DND-41 (cell line): ENCODE results near the gene TMPRSS6.

Source experiments
- ATAC-seq: fragments of 200-7000 bp; cut with Tn5 transposase; 3 replicates; pipeline ENCODE4 v1.9.1; 2021; ENCODE audit warnings: low read depth; ENCODE audit not compliant: insufficient read depth
- DNase-seq: peaks from one replicate; pipeline ENCODE4 v3.0.0-alpha.2; 2020
- H2AFZ ChIP-seq: 2 replicates; pipeline ENCODE4 v1.6.0; 2012; ENCODE audit warnings: low read depth, low read length
- H3K27ac ChIP-seq: 2 replicates; pipeline ENCODE4 v1.5.1; 2012; ENCODE audit warnings: low read length, inconsistent platforms
- H3K27me3 ChIP-seq: fragments of 200-600 bp; sonication (generic); 2 replicates; pipeline ENCODE4 v1.6.0; 2012; ENCODE audit warnings: low read length, mild to moderate bottlenecking, inconsistent platforms; ENCODE audit not compliant: insufficient read depth, poor library complexity
- H3K36me3 ChIP-seq: 2 replicates; pipeline ENCODE4 v1.5.1; 2012; ENCODE audit warnings: low read length, inconsistent platforms; ENCODE audit not compliant: insufficient read depth
- H3K4me1 ChIP-seq: 2 replicates; pipeline ENCODE4 v1.5.1; 2012; ENCODE audit warnings: mild to moderate bottlenecking, low read length; ENCODE audit not compliant: insufficient read depth
- H3K4me2 ChIP-seq: 2 replicates; pipeline ENCODE4 v1.6.0; 2012; ENCODE audit warnings: mild to moderate bottlenecking, moderate library complexity, low read length, inconsistent platforms; ENCODE audit not compliant: insufficient read depth
- H3K4me3 ChIP-seq, 2 experiments: fragments of 200-600 bp in 1 of 2; shearing (Covaris generic) in 1 of 2; 2 replicates each; pipeline ENCODE4 v1.5.1; 2012 to 2016; ENCODE audit warnings: inconsistent platforms in 2 of 2, low read length in 2 of 2, mild to moderate bottlenecking in 2 of 2, low read depth in 1 of 2, moderate library complexity in 1 of 2
- H3K79me2 ChIP-seq: 2 replicates; pipeline ENCODE4 v1.6.0; 2012; ENCODE audit warnings: low read length, inconsistent platforms; ENCODE audit not compliant: insufficient read depth
- H3K9ac ChIP-seq: 2 replicates; pipeline ENCODE4 v1.6.0; 2012; ENCODE audit warnings: low read depth, mild to moderate bottlenecking, inconsistent platforms, low read length, moderate library complexity
- H3K9me3 ChIP-seq: 2 replicates; pipeline ENCODE4 v1.5.1; 2012; ENCODE audit warnings: low read length, moderate library complexity, mild to moderate bottlenecking, inconsistent platforms; ENCODE audit not compliant: insufficient read depth, severe bottlenecking
- H4K20me1 ChIP-seq: 2 replicates; pipeline ENCODE4 v1.6.0; 2012; ENCODE audit warnings: low read length; ENCODE audit not compliant: insufficient read depth
- EZH2 ChIP-seq: IDR thresholded peaks from 3 replicates; pipeline ENCODE4 v1.6.1; 2012; ENCODE audit warnings: borderline replicate concordance, low read depth, mild to moderate bottlenecking, moderate library complexity, low read length, inconsistent platforms; ENCODE audit not compliant: severe bottlenecking
- TF ChIP-seq, protein P1 (sequence below): IDR thresholded peaks from 2 replicates; pipeline ENCODE4 v1.5.1; 2012; ENCODE audit warnings: borderline replicate concordance, low read length, moderate library complexity, mild to moderate bottlenecking; ENCODE audit not compliant: poor library complexity, severe bottlenecking; ENCODE audit errors: extremely low read depth

Gene TMPRSS6

DNA sequence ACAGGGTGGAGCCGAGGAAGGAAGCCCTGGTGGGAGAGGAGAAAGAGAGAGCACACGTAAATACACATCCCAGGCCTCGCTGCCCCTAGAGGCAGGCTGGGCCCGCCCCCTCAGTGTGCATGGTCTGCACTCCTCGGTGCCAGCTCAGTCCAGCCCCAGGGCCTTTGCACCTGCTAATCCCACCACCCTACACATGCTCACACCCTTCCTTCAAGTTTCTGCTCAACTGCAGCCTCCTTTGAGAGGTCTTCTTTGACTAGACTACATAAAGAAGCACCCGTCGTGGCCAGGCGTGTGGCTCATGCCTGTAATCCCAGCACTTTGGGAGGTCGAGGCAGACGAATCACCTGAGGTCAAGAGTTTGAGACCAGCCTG is 34.7 kb upstream of the TMPRSS6 start:
- Histone ChIP-seq H3K79me2 (no peaks in the 10 kb centered on the region), H4K20me1 (0 out of 2 replicates have a peak, but pooled peaks cover 2% of the 10 kb centered on the region), H3K9me3 (no peaks in the 10 kb centered on the region), H3K27ac (no peak overlapping the region), H2AFZ (no peak overlapping the region), H3K4me3 (no peak overlapping the region), H3K4me2 (no peak overlapping the region), H3K27me3 (no peaks in the 10 kb centered on the region), H3K9ac (no peak overlapping the region), H3K36me3 (no peaks in the 10 kb centered on the region), H3K4me1 (peaks cover 6% of the 10 kb centered on the region)
- no peak for DNase-seq
- TF ChIP-seq EZH2 = no peak
- TF ChIP-seq, protein P1, sequence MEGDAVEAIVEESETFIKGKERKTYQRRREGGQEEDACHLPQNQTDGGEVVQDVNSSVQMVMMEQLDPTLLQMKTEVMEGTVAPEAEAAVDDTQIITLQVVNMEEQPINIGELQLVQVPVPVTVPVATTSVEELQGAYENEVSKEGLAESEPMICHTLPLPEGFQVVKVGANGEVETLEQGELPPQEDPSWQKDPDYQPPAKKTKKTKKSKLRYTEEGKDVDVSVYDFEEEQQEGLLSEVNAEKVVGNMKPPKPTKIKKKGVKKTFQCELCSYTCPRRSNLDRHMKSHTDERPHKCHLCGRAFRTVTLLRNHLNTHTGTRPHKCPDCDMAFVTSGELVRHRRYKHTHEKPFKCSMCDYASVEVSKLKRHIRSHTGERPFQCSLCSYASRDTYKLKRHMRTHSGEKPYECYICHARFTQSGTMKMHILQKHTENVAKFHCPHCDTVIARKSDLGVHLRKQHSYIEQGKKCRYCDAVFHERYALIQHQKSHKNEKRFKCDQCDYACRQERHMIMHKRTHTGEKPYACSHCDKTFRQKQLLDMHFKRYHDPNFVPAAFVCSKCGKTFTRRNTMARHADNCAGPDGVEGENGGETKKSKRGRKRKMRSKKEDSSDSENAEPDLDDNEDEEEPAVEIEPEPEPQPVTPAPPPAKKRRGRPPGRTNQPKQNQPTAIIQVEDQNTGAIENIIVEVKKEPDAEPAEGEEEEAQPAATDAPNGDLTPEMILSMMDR = no peak
- no peak for ATAC-seq

DNA sequence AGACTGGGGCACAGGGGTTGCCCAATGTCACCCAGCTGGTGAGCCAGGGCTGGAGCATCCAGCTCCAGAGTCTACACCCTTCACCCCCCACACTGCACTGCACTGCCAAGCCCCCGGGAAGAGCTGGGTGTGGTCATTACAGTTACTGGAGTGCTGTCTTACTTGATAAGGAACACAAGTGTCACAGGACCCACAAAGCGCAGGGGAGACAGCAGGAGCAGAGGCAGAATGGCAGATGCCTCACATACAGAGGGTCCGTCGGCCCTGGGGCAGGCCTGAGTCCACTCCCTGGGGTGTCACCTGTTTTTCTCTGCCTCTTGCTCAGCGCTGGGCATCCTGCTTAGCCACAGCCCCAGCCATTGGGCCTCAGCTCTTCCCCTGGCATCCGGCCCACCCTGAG is 32.5 kb upstream of the TMPRSS6 start:
- Histone ChIP-seq H3K9me3 (no peaks in the 10 kb centered on the region), H3K4me1 (no peaks in the 10 kb centered on the region), H3K4me2 (no peak overlapping the region), H4K20me1 (peaks cover 5% of the 10 kb centered on the region; the same call in 1 of the 2 replicates), H3K27ac (no peak overlapping the region), H2AFZ (no peak overlapping the region), H3K79me2 (no peaks in the 10 kb centered on the region), H3K27me3 (no peaks in the 10 kb centered on the region), H3K4me3 (no peak overlapping the region), H3K36me3 (no peaks in the 10 kb centered on the region), H3K9ac (no peak overlapping the region)
- DNase-seq (no peak), ATAC-seq (no peak)
- TF ChIP-seq EZH2 = no peak
- TF ChIP-seq, protein P1 = no peak

DNA sequence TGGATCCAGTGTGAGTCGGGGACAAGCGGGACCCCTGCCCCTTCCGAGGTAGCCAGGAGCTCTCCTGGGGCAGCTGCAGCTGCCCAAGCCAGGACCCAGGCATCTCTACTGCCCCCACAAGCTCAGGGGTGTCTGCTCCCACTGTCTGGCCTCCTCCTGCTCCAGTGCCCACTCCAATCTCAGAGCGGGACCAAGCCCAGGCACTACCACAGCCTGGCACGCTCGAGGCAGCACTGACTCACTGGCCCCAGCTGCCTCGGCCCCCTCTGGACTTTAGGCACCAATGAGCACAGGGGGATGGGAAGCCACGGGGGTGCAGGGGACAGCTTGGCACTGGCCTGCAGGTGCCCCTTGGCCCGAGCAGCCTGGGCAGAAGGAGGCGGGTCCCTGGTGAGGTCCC is 32.0 kb upstream of the TMPRSS6 start:
- Histone ChIP-seq H3K9ac (no peak overlapping the region), H3K27ac (no peak overlapping the region), H3K4me1 (no peaks in the 10 kb centered on the region), H3K4me2 (no peak overlapping the region), H3K4me3 (no peak overlapping the region), H2AFZ (no peak overlapping the region), H3K36me3 (no peaks in the 10 kb centered on the region), H3K79me2 (no peaks in the 10 kb centered on the region), H3K9me3 (no peaks in the 10 kb centered on the region), H3K27me3 (no peaks in the 10 kb centered on the region), H4K20me1 (peaks cover 5% of the 10 kb centered on the region; the same call in 1 of the 2 replicates)
- DNase-seq = no peak
- no peak for TF ChIP-seq EZH2
- TF ChIP-seq, protein P1 = no peak
- ATAC-seq = no peak
